Spleen (tissue), 11 donors: ENCODE results near the gene RBM20. TPM values are rescaled to one million over a fixed set of nuclear protein-coding genes. Genes with fewer than 3 reads are reported as not detected.

Experiments used
- DNase-seq: peaks from one replicate; pipeline ENCODE4 v3.0.0-alpha.2; 2020
- H3K27ac ChIP-seq, 8 donors: fragments of 200-600 bp; sonication (generic) in 7 of 8; 1 replicate in 4 of 8; 2 replicates in 4 of 8; pipeline versions ENCODE4 v1.5.0 to v1.8.0; 2016 to 2021; ENCODE audit warnings: inconsistent platforms in 4 of 8, mild to moderate bottlenecking in 4 of 8, moderate library complexity in 1 of 8
- H3K27me3 ChIP-seq, 7 donors: fragments of 200-600 bp; sonication (generic) in 6 of 7; replicated peaks in 1 of 7; 1 replicate in 4 of 7; 2 replicates in 3 of 7; pipeline versions ENCODE4 v1.5.0 to v1.8.0; 2016 to 2021; ENCODE audit warnings: inconsistent platforms in 3 of 7, mild to moderate bottlenecking in 1 of 7
- H3K36me3 ChIP-seq, 6 donors: fragments of 200-600 bp; sonication (generic) in 5 of 6; 1 replicate in 4 of 6; 2 replicates in 2 of 6; pipeline versions ENCODE4 v1.5.0 to v1.8.0; 2016 to 2021; ENCODE audit warnings: inconsistent platforms in 2 of 6
- H3K4me1 ChIP-seq, 6 donors: fragments of 200-600 bp; sonication (generic) in 5 of 6; 1 replicate in 3 of 6; 2 replicates in 3 of 6; pipeline versions ENCODE4 v1.5.0 to v1.8.0; 2016 to 2021; ENCODE audit warnings: inconsistent platforms in 3 of 6
- H3K4me3 ChIP-seq, 8 donors: fragments of 200-600 bp; sonication (generic) in 7 of 8; 1 replicate in 4 of 8; 2 replicates in 4 of 8; pipeline versions ENCODE4 v1.5.0 to v1.8.0; 2016 to 2021; ENCODE audit warnings: inconsistent platforms in 4 of 8, mild to moderate bottlenecking in 4 of 8, moderate library complexity in 2 of 8
- H3K9me3 ChIP-seq, 8 donors: fragments of 200-600 bp; sonication (generic) in 7 of 8; 1 replicate in 4 of 8; 2 replicates in 4 of 8; pipeline versions ENCODE4 v1.5.0 to v1.8.0; 2016 to 2021; ENCODE audit warnings: inconsistent platforms in 4 of 8
- CTCF ChIP-seq, 11 experiments: fragments of 200-600 bp in 7 of 11; fragments of 450-650 bp in 4 of 11; sonication (generic) in 4 of 11; IDR thresholded peaks in 8 of 11; conservative IDR thresholded peaks in 3 of 11; 1 replicate in 7 of 11; 2 replicates in 4 of 11; pipeline versions ENCODE4 v1.4.0 to v1.8.0; 2016 to 2021; ENCODE audit warnings: antibody characterized with exemption in 11 of 11, inconsistent platforms in 4 of 11, mild to moderate bottlenecking in 1 of 11
- POLR2A ChIP-seq, 3 donors: fragments of 450-650 bp; IDR thresholded peaks; one replicate each; pipeline ENCODE4 v1.5.1; 2017; ENCODE audit warnings: antibody characterized with exemption in 3 of 3, mild to moderate bottlenecking in 1 of 3
- POLR2AphosphoS5 ChIP-seq, 3 donors: sonication (generic); formaldehyde crosslinking; IDR thresholded peaks; one replicate each; pipeline ENCODE4 v1.5.1; 2017; ENCODE audit warnings: antibody characterized with exemption in 3 of 3
- WGBS, 5 donors: extraction: QIAGEN DNeasy Blood & Tissue Kit in 3 of 5; methylation state at CpG; one replicate each; pipeline versions ENCODE4 v1.1.5 to v1.1.7; 2013 to 2018; 5-methylcytosine and 5-hydroxymethylcytosine counted together
- intact Hi-C: fragments of 100-400 bp; cut with DNase I; formaldehyde crosslinking; loops from one replicate; pipeline ENCODE4 v1.15.0; 2023; ENCODE audit warnings: low total_unique reads
- polyA plus RNA-seq, 3 donors: library from polyadenylated mRNA; stranded (reverse); fragments of 200-250 nt; gene quantifications; one replicate each; pipeline ENCODE4 v1.2.1, GENCODE V29; 2013
- total RNA-seq, 7 donors: library from RNA; depleted of rRNA in 3 of 7; stranded (reverse); fragments of >200 nt in 3 of 7; fragmentation: NEBNext Ultra II Directional in 4 of 7; extraction: Animal tissue kit (Norgen Biotek cat#: 25700) in 4 of 7; gene quantifications; one replicate each; pipeline versions ENCODE4 v1.1.0 to v1.2.1, GENCODE V29; 2016 to 2021
- donor health status: healthy with polysubstance abuse.
- donor health status: DM: no; HTN: no; CAD: no; lungs with moderate emphysema.
- donor health status: DM: no; HTN: no; CAD: no.
- donor health status: Bipolar disorder and iron deficiency.
- donor health status: healthy.
- donor health status: DM: no; HTN: no; CAD: no.
- donor health status: DM: yes; HTN: yes; CAD: no.

RBM20 gene
- total and polyA plus RNA-seq, 10 donors, result 0.04 to 0.72 (median 0.29) TPM; not detected in 1

DNA sequence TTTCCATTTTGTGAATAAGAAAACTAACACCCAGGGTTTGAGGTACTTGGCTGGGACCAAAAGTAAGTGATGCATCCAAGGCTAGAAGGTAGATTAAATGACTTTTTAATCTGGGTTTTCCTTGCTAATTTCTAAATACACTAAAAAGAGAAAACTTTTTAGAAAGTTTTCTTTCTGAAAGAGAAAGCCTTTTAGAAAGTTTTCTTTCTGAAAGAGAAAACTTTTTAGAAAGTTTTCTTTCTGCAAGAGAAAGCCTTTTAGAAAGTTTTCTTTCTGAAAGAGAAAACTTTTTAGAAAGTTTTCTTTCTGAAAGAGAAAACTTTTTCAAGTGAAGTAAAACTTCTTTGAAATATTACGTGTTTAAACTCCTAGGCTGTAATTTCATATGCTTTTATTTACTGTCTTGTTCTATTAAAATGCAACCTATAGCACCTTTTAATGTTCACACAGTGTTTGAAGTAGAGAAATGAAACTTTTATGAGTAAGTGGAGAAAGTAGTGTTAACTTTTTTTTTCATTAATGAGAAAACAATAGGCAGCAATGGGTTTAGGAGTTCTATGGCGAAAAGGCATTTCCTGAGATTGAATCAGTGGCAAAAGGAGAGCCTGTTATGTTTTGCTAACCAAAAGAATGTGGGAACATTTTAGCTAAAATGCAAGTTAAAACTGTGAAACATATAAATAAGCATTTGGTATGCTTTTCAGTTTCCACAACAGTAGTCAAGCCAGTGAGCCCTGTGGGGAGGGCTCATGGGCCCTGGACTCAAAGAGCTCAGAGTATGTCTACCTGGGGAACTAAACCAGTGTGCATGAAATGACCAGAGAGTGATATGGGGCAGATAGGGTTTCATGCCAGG lies 103.7 kb downstream of the RBM20 start:
- H3K27me3 ChIP-seq, result no peaks in the 10 kb centered on the region
- 68 to 86% (median 76%) methylated on average over 2 of the region's 2 CpGs for WGBS, 5 donors
- H3K4me3 ChIP-seq, result no peak overlapping the region
- H3K9me3 ChIP-seq, result peaks cover 0 to 13% (median 7%) of the 10 kb centered on the region in 8 donors
- DNase-seq, result no peak
- H3K27ac ChIP-seq, result peak overlapping the region in 1 of 8 donors; percentile 10
- intact Hi-C loops, result loop anchor here (5.0 kb wide), 1 partner anchor 144 kb away; no protein-coding TSS in a partner anchor
- TF ChIP-seq CTCF (IDR thresholded peaks at IDR 0.05 in 8 of 11, conservative IDR thresholded peaks at IDR 0.05 in 3 of 11), result no peak
- no peak for TF ChIP-seq POLR2A (IDR thresholded peaks at IDR 0.05)
- no peak for TF ChIP-seq POLR2AphosphoS5 (IDR thresholded peaks at IDR 0.05)
- no peaks in the 10 kb centered on the region for H3K36me3 ChIP-seq
- peaks cover 0 to 27% (median 10%) of the 10 kb centered on the region in 6 donors for H3K4me1 ChIP-seq

- TF ChIP-seq CTCF (IDR thresholded peaks at IDR 0.05 in 8 of 11, conservative IDR thresholded peaks at IDR 0.05 in 3 of 11), result no peak
- no peak for TF ChIP-seq POLR2A (IDR thresholded peaks at IDR 0.05)
- TF ChIP-seq POLR2AphosphoS5 (IDR thresholded peaks at IDR 0.05), result no peak
- no peak for DNase-seq
- Histone ChIP-seq H3K4me3 (no peak overlapping the region), H3K4me1 (peaks cover 0 to 27% (median 10%) of the 10 kb centered on the region in 6 donors), H3K27me3 (no peaks in the 10 kb centered on the region), H3K9me3 (peaks cover 0 to 13% (median 7%) of the 10 kb centered on the region in 8 donors), H3K27ac (no peak overlapping the region), H3K36me3 (no peaks in the 10 kb centered on the region)
- WGBS, 5 donors, result 61 to 86% (median 78%) methylated on average over 3 of the region's 3 CpGs
- intact Hi-C loops, result loop anchor here (5.0 kb wide), 1 partner anchor 143 kb away; no protein-coding TSS in a partner anchor
Observed at GRCh38 chr10:110748970-110749369, 104.8 kb downstream of the RBM20 start.

- TF ChIP-seq POLR2A (IDR thresholded peaks at IDR 0.05), result no peak
- TF ChIP-seq POLR2AphosphoS5 (IDR thresholded peaks at IDR 0.05), result no peak
- TF ChIP-seq CTCF (IDR thresholded peaks at IDR 0.05 in 8 of 11, conservative IDR thresholded peaks at IDR 0.05 in 3 of 11), result no peak
- no peaks in the 10 kb centered on the region for H3K36me3 ChIP-seq
- WGBS, 5 donors, result 77 to 90% (median 80%) methylated on average over 2 of the region's 2 CpGs
- no peak overlapping the region for H3K4me3 ChIP-seq
- intact Hi-C loops, result loop anchor here (5.0 kb wide), 1 partner anchor 151 kb away; no protein-coding TSS in a partner anchor
- no peaks in the 10 kb centered on the region for H3K27me3 ChIP-seq
- no peak for DNase-seq
- H3K27ac ChIP-seq, result no peak overlapping the region
- peaks cover 0 to 13% (median 7%) of the 10 kb centered on the region in 8 donors for H3K9me3 ChIP-seq
- H3K4me1 ChIP-seq, result peaks cover 0 to 16% (median 10%) of the 10 kb centered on the region in 6 donors
Observed at GRCh38 chr10:110750931-110751330, 106.8 kb downstream of the RBM20 start.

DNA sequence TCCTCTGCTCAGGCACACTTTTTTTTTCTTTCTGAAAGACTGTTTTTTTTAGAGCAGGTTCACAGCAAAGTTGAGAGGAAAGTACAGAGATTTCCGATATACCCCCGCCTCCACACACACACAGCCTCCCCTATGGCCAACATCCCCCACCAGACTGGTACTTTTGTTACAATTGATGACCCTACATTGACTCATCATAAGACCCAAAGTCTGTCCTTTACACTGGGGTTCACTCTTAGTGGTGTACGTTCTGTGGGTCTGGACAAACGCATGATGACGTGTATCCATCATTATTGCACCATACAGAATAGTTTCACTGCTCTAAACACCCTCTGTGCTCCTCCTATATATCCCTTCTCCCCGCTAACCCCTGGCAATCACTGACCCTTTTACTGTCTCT lies 107.7 kb downstream of the RBM20 start:
- intact Hi-C loops, result loop anchor here (5.0 kb wide), 1 partner anchor 150 kb away; no protein-coding TSS in a partner anchor
- H3K27ac ChIP-seq, result no peak overlapping the region
- 60 to 80% (median 62%) methylated on average over 6 of the region's 6 CpGs for WGBS, 5 donors

More for the DNA sequence above, 107.7 kb downstream of the RBM20 start:
- no peak overlapping the region for H3K4me3 ChIP-seq
- H3K4me1 ChIP-seq, result peaks cover 0 to 7% (median 3%) of the 10 kb centered on the region in 6 donors
- no peak for TF ChIP-seq CTCF (IDR thresholded peaks at IDR 0.05 in 8 of 11, conservative IDR thresholded peaks at IDR 0.05 in 3 of 11)
- no peak for TF ChIP-seq POLR2A (IDR thresholded peaks at IDR 0.05)
- no peak for TF ChIP-seq POLR2AphosphoS5 (IDR thresholded peaks at IDR 0.05)
- peaks cover 0 to 7% (median 0%) of the 10 kb centered on the region in 7 donors for H3K27me3 ChIP-seq
- H3K36me3 ChIP-seq, result no peaks in the 10 kb centered on the region
- DNase-seq, result no peak
- peaks cover 0 to 13% (median 7%) of the 10 kb centered on the region in 8 donors for H3K9me3 ChIP-seq
